Endothelial cell of umbilical vein (primary cell): ENCODE data around the gene SLC22A15.

Source experiments
- EZH2 ChIP-seq: IDR thresholded peaks from 2 replicates; pipeline ENCODE4 v1.6.1; 2012; ENCODE audit warnings: borderline replicate concordance, low read depth, mild to moderate bottlenecking, moderate library complexity, low read length, inconsistent platforms; ENCODE audit not compliant: severe bottlenecking
- JUN ChIP-seq: IDR thresholded peaks from 2 replicates; pipeline ENCODE4 v1.6.1; 2011; ENCODE audit warnings: borderline replicate concordance, low read depth; ENCODE audit not compliant: insufficient read length, insufficient read depth
- MYC ChIP-seq: IDR thresholded peaks from one replicate; pipeline ENCODE4 v1.6.1; 2011; ENCODE audit warnings: mild to moderate bottlenecking, low read depth, low read length
- POLR2A ChIP-seq: IDR thresholded peaks from 2 replicates; pipeline ENCODE4 v1.6.1; 2012; ENCODE audit warnings: low read depth, mild to moderate bottlenecking, control low read depth, low read length
- POLR2AphosphoS5 ChIP-seq: IDR thresholded peaks from 2 replicates; pipeline ENCODE4 v1.6.1; 2012; ENCODE audit warnings: low read depth, mild to moderate bottlenecking, control low read depth, low read length, moderate library complexity; ENCODE audit not compliant: insufficient read depth
- TF ChIP-seq, protein P1 (sequence below), 2 donors: IDR thresholded peaks; 1 replicate in 1 of 2; 2 replicates in 1 of 2; pipeline ENCODE4 v1.5.1; 2011; ENCODE audit warnings: low read length in 2 of 2, mild to moderate bottlenecking in 2 of 2, moderate library complexity in 2 of 2, control low read depth in 1 of 2, inconsistent platforms in 1 of 2, low read depth in 1 of 2; ENCODE audit not compliant: insufficient read depth in 1 of 2; ENCODE audit errors: extremely low read depth in 1 of 2
- TF ChIP-seq, protein P2 (sequence below): IDR thresholded peaks from 2 replicates; pipeline ENCODE4 v1.6.1; 2011; ENCODE audit not compliant: insufficient read depth, insufficient read length

DNA sequence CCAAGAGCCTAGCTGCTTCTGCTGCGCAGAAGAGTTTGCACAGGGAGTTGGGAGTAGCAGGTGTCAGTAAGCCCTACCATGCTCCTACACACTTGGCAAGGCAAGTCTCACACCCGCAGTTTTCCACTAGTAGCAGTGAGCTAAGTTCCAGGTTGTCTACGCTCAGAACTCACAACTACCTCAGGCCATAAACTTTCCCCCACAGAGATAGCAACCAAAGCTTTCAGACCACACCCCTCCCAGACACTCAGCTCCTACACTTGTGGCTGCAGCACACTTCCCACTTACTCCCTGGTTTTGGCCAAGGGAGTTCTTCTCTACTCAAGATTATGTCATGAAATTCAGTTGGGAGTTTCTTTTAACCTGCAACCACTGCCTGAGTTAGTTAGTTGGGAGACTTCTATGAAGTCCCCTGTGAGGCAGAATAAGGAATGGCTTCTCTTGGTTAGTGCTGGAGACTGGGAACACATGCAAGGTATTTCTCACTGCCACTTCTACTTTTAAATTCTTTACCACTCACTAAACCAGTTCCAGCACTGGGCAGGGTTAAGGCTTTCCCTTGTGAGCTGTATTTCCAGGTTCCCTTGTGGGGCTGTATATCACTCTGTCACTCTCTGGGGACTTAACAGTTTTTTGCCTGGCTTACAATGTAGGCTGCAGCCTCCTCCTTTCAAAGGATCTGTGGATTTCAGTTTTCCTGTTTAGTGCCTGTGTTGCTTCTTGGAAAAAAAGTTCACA lies 116.6 kb downstream of the SLC22A15 start:
- TF ChIP-seq POLR2A: no peak
- TF ChIP-seq, protein P1, sequence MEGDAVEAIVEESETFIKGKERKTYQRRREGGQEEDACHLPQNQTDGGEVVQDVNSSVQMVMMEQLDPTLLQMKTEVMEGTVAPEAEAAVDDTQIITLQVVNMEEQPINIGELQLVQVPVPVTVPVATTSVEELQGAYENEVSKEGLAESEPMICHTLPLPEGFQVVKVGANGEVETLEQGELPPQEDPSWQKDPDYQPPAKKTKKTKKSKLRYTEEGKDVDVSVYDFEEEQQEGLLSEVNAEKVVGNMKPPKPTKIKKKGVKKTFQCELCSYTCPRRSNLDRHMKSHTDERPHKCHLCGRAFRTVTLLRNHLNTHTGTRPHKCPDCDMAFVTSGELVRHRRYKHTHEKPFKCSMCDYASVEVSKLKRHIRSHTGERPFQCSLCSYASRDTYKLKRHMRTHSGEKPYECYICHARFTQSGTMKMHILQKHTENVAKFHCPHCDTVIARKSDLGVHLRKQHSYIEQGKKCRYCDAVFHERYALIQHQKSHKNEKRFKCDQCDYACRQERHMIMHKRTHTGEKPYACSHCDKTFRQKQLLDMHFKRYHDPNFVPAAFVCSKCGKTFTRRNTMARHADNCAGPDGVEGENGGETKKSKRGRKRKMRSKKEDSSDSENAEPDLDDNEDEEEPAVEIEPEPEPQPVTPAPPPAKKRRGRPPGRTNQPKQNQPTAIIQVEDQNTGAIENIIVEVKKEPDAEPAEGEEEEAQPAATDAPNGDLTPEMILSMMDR (IDR thresholded peaks at IDR 0.05; ENCODE audit: extremely low read depth in 1 of 2, insufficient read depth in 1 of 2, low read depth in 1 of 2, low read length in 2 of 2): no peak
- no peak for TF ChIP-seq EZH2
- TF ChIP-seq POLR2AphosphoS5: no peak
- TF ChIP-seq, protein P2, sequence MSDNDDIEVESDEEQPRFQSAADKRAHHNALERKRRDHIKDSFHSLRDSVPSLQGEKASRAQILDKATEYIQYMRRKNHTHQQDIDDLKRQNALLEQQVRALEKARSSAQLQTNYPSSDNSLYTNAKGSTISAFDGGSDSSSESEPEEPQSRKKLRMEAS: no peak
- no peak for TF ChIP-seq MYC
- no peak for TF ChIP-seq JUN
